A549 (cell line): ENCODE measurements around the gene CLEC6A. TPM values are rescaled to one million over a fixed set of nuclear protein-coding genes. Genes with fewer than 3 reads are reported as not detected.

ENCODE experiments used
- ATAC-seq, 2 experiments: fragments of 200-7000 bp in 1 of 2; fragments of >200 bp in 1 of 2; cut with Nextera tagmentation in 1 of 2; cut with Tn5 transposase in 1 of 2; 3 replicates each; pipeline versions ENCODE4 v1.8.0 to v1.9.1; 2018 to 2020; ENCODE audit warnings: mild to moderate bottlenecking in 1 of 2, moderate library complexity in 1 of 2
- CTCF ChIA-PET: fragments of 300-600 bp; sonication (Branson Sonifier 250); formaldehyde crosslinking; extraction: SDS; loops from one replicate; lab custom pipeline; 2021; ENCODE audit warnings: antibody characterized with exemption, inconsistent platforms; lab: Yijun Ruan, JAX
- POLR2A ChIA-PET: fragments of 350-600 bp; formaldehyde crosslinking; extraction: SDS; loops from one replicate; lab custom pipeline; 2021; ENCODE audit warnings: antibody characterized with exemption, inconsistent platforms; lab: Yijun Ruan, JAX
- DNase-seq, 2 experiments: peaks; one replicate each; pipeline versions ENCODE4 v3.0.0 to v3.0.0-alpha.2; 2011 to 2016; ENCODE audit warnings: low read depth in 1 of 2, low spot score in 1 of 2
- FAIRE-seq: peaks from 2 replicates; lab custom pipeline; 2011; peaks lifted over from hg19 to GRCh38; lab: Jason Lieb, UNC
- H3K27ac ChIP-seq, 2 experiments: fragments of >200 bp; sonication (Bioruptor Twin); formaldehyde crosslinking; 3 replicates each; pipeline ENCODE4 v1.5.1; 2016 to 2017
- H3K4me1 ChIP-seq: fragments of >200 bp; sonication (Bioruptor Twin); formaldehyde crosslinking; 3 replicates; pipeline ENCODE4 v1.6.1; 2016
- H3K4me2 ChIP-seq: fragments of >200 bp; sonication (Bioruptor Twin); formaldehyde crosslinking; 3 replicates; pipeline ENCODE4 v1.6.1; 2016
- H3K4me3 ChIP-seq: fragments of >200 bp; sonication (Bioruptor Twin); formaldehyde crosslinking; 3 replicates; pipeline ENCODE4 v1.5.1; 2016
- H3K9me3 ChIP-seq: fragments of >200 bp; sonication (Bioruptor Twin); formaldehyde crosslinking; 3 replicates; pipeline ENCODE4 v1.6.1; 2016
- BHLHE40 ChIP-seq: IDR thresholded peaks from 2 replicates; pipeline ENCODE4 v1.6.1; 2012; ENCODE audit warnings: low read depth, low read length, inconsistent platforms
- CBX2 ChIP-seq: fragments of 200-600 bp; sonication (generic); IDR thresholded peaks from 2 replicates; pipeline ENCODE4 v1.6.1; 2016; ENCODE audit warnings: low read depth, mild to moderate bottlenecking, borderline replicate concordance
- CBX8 ChIP-seq: fragments of 200-600 bp; sonication (generic); IDR thresholded peaks from 2 replicates; pipeline ENCODE4 v1.6.1; 2016
- CEBPB ChIP-seq, 2 experiments: fragments of >200 bp in 1 of 2; sonication (Bioruptor Twin) in 1 of 2; formaldehyde crosslinking in 1 of 2; IDR thresholded peaks; 2 replicates each; pipeline ENCODE4 v1.6.1; 2012 to 2016
- CHD4 ChIP-seq: fragments of 200-600 bp; sonication (generic); IDR thresholded peaks from 2 replicates; pipeline ENCODE4 v1.6.1; 2016; ENCODE audit warnings: antibody characterized with exemption, mild to moderate bottlenecking, borderline replicate concordance
- EP300 ChIP-seq, 2 experiments: fragments of >200 bp; sonication (Bioruptor Twin); formaldehyde crosslinking; IDR thresholded peaks; 2 replicates in 1 of 2; 3 replicates in 1 of 2; pipeline ENCODE4 v1.6.1; 2016 to 2017
- FOSL2 ChIP-seq, 2 experiments: fragments of 450-650 bp in 1 of 2; fragments of >200 bp in 1 of 2; sonication (Bioruptor Twin) in 1 of 2; formaldehyde crosslinking; IDR thresholded peaks; 2 replicates each; pipeline versions ENCODE4 v1.5.0 to v1.6.1; 2016 to 2020; ENCODE audit warnings: mild to moderate bottlenecking in 1 of 2, moderate library complexity in 1 of 2
- FOXS1 ChIP-seq: fragments of 250-450 bp; sonication (Bioruptor Pico); IDR thresholded peaks from 2 replicates; pipeline ENCODE4 v1.5.0; 2020; ENCODE audit warnings: mild to moderate bottlenecking, moderate library complexity
- HEYL ChIP-seq: fragments of 250-450 bp; sonication (Bioruptor Pico); IDR thresholded peaks from 2 replicates; pipeline ENCODE4 v1.8.0; 2021; ENCODE audit warnings: mild to moderate bottlenecking, moderate library complexity
- HOXB5 ChIP-seq: fragments of 250-450 bp; sonication (Bioruptor Pico); IDR thresholded peaks from 2 replicates; pipeline ENCODE4 v1.5.0; 2020; ENCODE audit warnings: mild to moderate bottlenecking, moderate library complexity
- KDM1A ChIP-seq: fragments of 200-600 bp; sonication (generic); IDR thresholded peaks from 2 replicates; pipeline ENCODE4 v1.6.1; 2016; ENCODE audit warnings: low read depth, mild to moderate bottlenecking
- MAFK ChIP-seq: fragments of 450-650 bp; IDR thresholded peaks from 2 replicates; pipeline ENCODE4 v1.6.1; 2014; ENCODE audit not compliant: partially characterized antibody
- MAZ ChIP-seq: fragments of 150-350 bp; IDR thresholded peaks from 2 replicates; pipeline ENCODE4 v1.6.1; 2014; ENCODE audit warnings: antibody characterized with exemption, low read depth, low read length, borderline replicate concordance
- MYC ChIP-seq: IDR thresholded peaks from 2 replicates; pipeline ENCODE4 v1.6.1; 2012; ENCODE audit warnings: mild to moderate bottlenecking, inconsistent platforms, low read length, improper control_type of control experiment, borderline replicate concordance
- NFE2L2 ChIP-seq: fragments of 150-350 bp; conservative IDR thresholded peaks from 2 replicates; pipeline ENCODE4 v1.6.1; 2014; ENCODE audit warnings: low read length
- POLR2AphosphoS2 ChIP-seq: conservative IDR thresholded peaks from 2 replicates; pipeline ENCODE4 v1.6.1; 2012; ENCODE audit warnings: low read length, improper control_type of control experiment, inconsistent platforms
- RARB ChIP-seq: fragments of 250-450 bp; sonication (Bioruptor Pico); IDR thresholded peaks from 2 replicates; pipeline ENCODE4 v1.8.0; 2021; ENCODE audit warnings: mild to moderate bottlenecking, moderate library complexity
- RFX5 ChIP-seq: fragments of 450-650 bp; IDR thresholded peaks from 2 replicates; pipeline ENCODE4 v1.7.1; 2014; ENCODE audit warnings: antibody characterized with exemption, mild to moderate bottlenecking, moderate library complexity
- ZNF302 ChIP-seq: fragments of 250-450 bp; sonication (Bioruptor Pico); IDR thresholded peaks from 2 replicates; pipeline ENCODE4 v1.9.0; 2021; ENCODE audit warnings: inconsistent platforms, mild to moderate bottlenecking, moderate library complexity
- WGBS: methylation state at CpG from one replicate; pipeline ENCODE4 v1.1.6; 2017; ENCODE audit errors: missing lambda C conversion rate; 5-methylcytosine and 5-hydroxymethylcytosine counted together
- polyA plus RNA-seq, 4 experiments: library from polyadenylated mRNA; depleted of rRNA in 3 of 4; stranded (reverse); fragments of >200 nt; fragmentation: RNase III in 1 of 4; extraction: RNeasy Plus Mini Kit Qiagen cat#74134 plus additional on column Dnase treatment in 1 of 4; gene quantifications; 2 replicates in 3 of 4; 3 replicates in 1 of 4; pipeline ENCODE4 v1.2.3, GENCODE V29; 2011 to 2017
- TF ChIP-seq, protein P1 (sequence below): IDR thresholded peaks from 2 replicates; pipeline ENCODE4 v1.6.1; 2012; ENCODE audit warnings: low read depth, borderline replicate concordance
- TF ChIP-seq, protein P2 (sequence below): fragments of 250-450 bp; sonication (Bioruptor Pico); IDR thresholded peaks from 2 replicates; pipeline ENCODE4 v1.5.0; 2020; ENCODE audit warnings: low read depth, mild to moderate bottlenecking, moderate library complexity
- TF ChIP-seq, protein P3 (sequence below): fragments of >200 bp; sonication (Bioruptor Twin); formaldehyde crosslinking; IDR thresholded peaks from 3 replicates; pipeline ENCODE4 v1.5.1; 2016
- TF ChIP-seq, protein P4 (sequence below): IDR thresholded peaks from 2 replicates; pipeline ENCODE4 v1.6.1; 2012

Gene CLEC6A
- polyA plus RNA-seq, 2 of the 4 experiments (the other 2 are of a cell fraction) = not detected

- ATAC-seq (no peak), DNase-seq (no peak)
- POLR2A ChIA-PET = no interaction called here
Observed at GRCh38 chr12:8461426-8461825, 5.7 kb downstream of the CLEC6A start.

GRCh38 chr12:8465301-8465996 is 9.7 kb downstream of the CLEC6A start:
- 0% methylated on average over 2 of the region's 2 CpGs for WGBS
- FAIRE-seq = no peak
- ChIA-PET POLR2A (no interaction called here), CTCF (no interaction called here)
- DNase-seq = no peak
- no peak overlapping the region for H3K4me2 ChIP-seq
- no peak for ATAC-seq
- H3K27ac ChIP-seq = no peak overlapping the region
- no peak overlapping the region for H3K4me3 ChIP-seq
- no peaks in the 10 kb centered on the region for H3K9me3 ChIP-seq
- TF ChIP-seq CEBPB (IDR thresholded peaks at IDR 0.05) (no peak), EP300 (IDR thresholded peaks at IDR 0.05) (no peak), CBX8 (no peak), RFX5 (no peak), FOXS1 (no peak), NFE2L2 (no peak), HEYL (CRISPR knock-in tag) (no peak), BHLHE40 (no peak), CHD4 (no peak), KDM1A (no peak)
- TF ChIP-seq, protein P1, sequence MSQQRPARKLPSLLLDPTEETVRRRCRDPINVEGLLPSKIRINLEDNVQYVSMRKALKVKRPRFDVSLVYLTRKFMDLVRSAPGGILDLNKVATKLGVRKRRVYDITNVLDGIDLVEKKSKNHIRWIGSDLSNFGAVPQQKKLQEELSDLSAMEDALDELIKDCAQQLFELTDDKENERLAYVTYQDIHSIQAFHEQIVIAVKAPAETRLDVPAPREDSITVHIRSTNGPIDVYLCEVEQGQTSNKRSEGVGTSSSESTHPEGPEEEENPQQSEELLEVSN = no peak
- TF ChIP-seq, protein P2, sequence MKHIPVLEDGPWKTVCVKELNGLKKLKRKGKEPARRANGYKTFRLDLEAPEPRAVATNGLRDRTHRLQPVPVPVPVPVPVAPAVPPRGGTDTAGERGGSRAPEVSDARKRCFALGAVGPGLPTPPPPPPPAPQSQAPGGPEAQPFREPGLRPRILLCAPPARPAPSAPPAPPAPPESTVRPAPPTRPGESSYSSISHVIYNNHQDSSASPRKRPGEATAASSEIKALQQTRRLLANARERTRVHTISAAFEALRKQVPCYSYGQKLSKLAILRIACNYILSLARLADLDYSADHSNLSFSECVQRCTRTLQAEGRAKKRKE = no peak
- TF ChIP-seq, protein P3, sequence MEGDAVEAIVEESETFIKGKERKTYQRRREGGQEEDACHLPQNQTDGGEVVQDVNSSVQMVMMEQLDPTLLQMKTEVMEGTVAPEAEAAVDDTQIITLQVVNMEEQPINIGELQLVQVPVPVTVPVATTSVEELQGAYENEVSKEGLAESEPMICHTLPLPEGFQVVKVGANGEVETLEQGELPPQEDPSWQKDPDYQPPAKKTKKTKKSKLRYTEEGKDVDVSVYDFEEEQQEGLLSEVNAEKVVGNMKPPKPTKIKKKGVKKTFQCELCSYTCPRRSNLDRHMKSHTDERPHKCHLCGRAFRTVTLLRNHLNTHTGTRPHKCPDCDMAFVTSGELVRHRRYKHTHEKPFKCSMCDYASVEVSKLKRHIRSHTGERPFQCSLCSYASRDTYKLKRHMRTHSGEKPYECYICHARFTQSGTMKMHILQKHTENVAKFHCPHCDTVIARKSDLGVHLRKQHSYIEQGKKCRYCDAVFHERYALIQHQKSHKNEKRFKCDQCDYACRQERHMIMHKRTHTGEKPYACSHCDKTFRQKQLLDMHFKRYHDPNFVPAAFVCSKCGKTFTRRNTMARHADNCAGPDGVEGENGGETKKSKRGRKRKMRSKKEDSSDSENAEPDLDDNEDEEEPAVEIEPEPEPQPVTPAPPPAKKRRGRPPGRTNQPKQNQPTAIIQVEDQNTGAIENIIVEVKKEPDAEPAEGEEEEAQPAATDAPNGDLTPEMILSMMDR = no peak
- no peaks in the 10 kb centered on the region for H3K4me1 ChIP-seq

More at GRCh38 chr12:8461426-8461825, 5.7 kb downstream of the CLEC6A start:
- Histone ChIP-seq H3K9me3 (no peaks in the 10 kb centered on the region), H3K4me3 (no peak overlapping the region), H3K4me2 (no peak overlapping the region), H3K4me1 (no peaks in the 10 kb centered on the region), H3K27ac (no peak overlapping the region)
- CTCF ChIA-PET = interaction anchor here (1.5 kb wide), 1 partner anchor 10 kb away, joined by 5 read pairs; no protein-coding TSS in a partner anchor
- TF ChIP-seq MAZ (no peak), MAFK (peak; percentile 71)
- no peak for FAIRE-seq
- 32% methylated on average over 2 of the region's 2 CpGs for WGBS

- Histone ChIP-seq H3K4me3 (no peak overlapping the region), H3K9me3 (no peaks in the 10 kb centered on the region), H3K4me1 (no peaks in the 10 kb centered on the region), H3K27ac (no peak overlapping the region), H3K4me2 (no peak overlapping the region)
- DNase-seq (no peak), ATAC-seq (no peak), FAIRE-seq (no peak)
- no peak for TF ChIP-seq ZNF302 (CRISPR knock-in tag)
- no peak for TF ChIP-seq RARB (CRISPR knock-in tag)
- TF ChIP-seq MAFK = no peak
- TF ChIP-seq MYC = no peak
- TF ChIP-seq, protein P4, sequence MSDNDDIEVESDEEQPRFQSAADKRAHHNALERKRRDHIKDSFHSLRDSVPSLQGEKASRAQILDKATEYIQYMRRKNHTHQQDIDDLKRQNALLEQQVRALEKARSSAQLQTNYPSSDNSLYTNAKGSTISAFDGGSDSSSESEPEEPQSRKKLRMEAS = no peak
- no peak for TF ChIP-seq HOXB5 (CRISPR knock-in tag)
- TF ChIP-seq CBX2 = no peak
- TF ChIP-seq POLR2AphosphoS2 = no peak
- TF ChIP-seq CBX8 = no peak
- TF ChIP-seq FOSL2 (IDR thresholded peaks at IDR 0.05) = no peak
- TF ChIP-seq FOSL2 (CRISPR knock-in tag; IDR thresholded peaks at IDR 0.05) = no peak
- POLR2A ChIA-PET = no interaction called here
- CTCF ChIA-PET = no interaction called here
Observed at GRCh38 chr12:8466241-8466640, 10.5 kb downstream of the CLEC6A start.
